HT-29 (cell line): ENCODE results near the gene MPV17L. TPM values are rescaled to one million over a fixed set of nuclear protein-coding genes. Genes with fewer than 3 reads are reported as not detected.
A peak's percentile ranks its signal among the peaks of the same experiment; 100 is the strongest.
"Not testable (repeated sequence)": the region's sequence is repeated elsewhere in the genome, so short reads cannot be mapped to it uniquely, and the experiment has no call there.

ENCODE experiments used
- DNase-seq: peaks from one replicate; pipeline ENCODE4 v3.0.0-alpha.2; 2015; ENCODE audit warnings: low spot score
- total RNA-seq: library from RNA; depleted of rRNA; stranded (reverse); fragments of >200 nt; shearing (Covaris generic); gene quantifications from 2 replicates; pipeline ENCODE4 v1.2.3, GENCODE V29; 2014; rRNA removed

MPV17L gene
- total RNA-seq, result not detected in 2 replicates

DNA sequence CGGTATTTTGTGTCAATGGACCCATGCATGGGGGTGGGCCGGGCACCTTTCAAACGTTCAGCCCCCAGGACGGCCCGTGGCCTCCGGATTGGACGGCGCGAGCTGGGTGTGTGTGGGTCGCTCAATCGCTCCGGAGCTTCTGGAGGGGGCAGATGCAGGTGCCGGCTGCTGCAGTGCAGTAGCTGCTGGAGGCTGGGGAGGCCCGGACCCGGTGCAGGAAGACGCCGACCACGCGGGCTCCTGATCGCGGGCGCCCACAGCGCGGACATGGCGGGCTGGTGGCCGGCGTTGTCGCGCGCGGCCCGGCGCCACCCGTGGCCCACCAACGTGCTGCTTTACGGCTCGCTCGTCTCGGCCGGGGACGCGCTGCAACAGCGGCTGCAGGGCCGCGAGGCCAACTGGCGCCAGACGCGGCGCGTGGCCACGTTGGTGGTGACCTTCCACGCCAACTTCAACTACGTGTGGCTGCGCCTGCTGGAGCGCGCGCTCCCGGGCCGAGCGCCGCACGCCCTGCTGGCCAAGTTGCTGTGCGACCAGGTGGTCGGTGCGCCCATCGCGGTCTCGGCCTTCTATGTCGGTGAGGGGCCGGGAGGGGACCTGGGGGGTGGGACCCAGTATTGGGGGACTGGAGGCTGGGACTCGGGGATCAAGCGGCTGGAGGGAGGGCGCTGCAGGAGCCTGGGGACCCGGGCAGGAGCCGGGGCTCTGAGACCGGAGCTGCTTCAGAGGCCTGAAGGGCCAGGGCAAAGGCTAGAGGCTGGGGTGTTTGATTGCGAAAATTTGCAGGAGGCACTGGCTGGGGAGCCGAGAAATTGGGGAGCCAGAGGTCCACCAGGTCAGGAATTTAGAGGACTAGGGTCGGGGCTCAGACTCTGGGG is at the start of gene MPV17L:
Gene MPV17L (plus strand): TSS at position 124 of the 878 bp plus-strand sequence. CDS start 144 bp downstream, at position 268.
- DNase-seq, result not testable (repeated sequence)

DNA sequence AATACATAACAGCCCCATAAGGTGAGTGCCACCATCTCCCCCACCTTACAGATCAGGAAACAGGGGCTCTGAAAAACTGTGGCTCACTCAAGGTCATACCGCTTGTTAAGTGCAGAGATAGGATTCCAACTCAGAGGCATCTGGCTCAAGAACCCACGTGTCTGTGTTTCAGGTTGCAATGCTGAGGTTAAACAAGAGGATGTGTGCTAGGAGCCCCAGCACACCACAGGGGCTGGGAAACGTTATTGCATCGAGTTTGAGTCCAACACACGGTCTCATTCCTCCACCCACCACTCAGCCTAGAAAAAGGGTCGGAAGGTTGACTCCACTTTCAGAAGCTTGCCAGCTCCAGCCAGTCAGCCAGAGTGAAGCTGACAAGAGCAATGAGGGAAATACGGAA is 46.8 kb upstream of the MPV17L start:
- not testable (repeated sequence) for DNase-seq

DNA sequence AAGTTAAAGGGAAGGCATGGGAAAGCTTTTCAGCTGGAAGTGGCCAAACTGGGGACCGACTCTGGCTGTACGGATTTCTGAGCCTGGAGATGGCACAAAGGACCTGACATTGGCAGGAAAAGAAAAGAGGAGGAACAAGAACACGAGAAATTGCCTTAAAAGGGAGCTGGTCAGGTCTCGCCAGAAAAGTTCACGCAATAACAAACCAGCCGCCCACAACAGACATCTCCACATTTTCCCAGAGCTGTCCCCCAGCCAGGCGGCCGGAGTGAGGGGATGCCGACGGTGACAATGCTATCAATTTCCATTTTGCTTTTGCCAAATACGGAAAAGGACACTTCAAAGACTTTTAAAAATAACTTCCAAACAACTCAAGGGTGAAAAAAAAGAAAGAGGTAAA is 44.3 kb upstream of the MPV17L start:
- not testable (repeated sequence) for DNase-seq

DNA sequence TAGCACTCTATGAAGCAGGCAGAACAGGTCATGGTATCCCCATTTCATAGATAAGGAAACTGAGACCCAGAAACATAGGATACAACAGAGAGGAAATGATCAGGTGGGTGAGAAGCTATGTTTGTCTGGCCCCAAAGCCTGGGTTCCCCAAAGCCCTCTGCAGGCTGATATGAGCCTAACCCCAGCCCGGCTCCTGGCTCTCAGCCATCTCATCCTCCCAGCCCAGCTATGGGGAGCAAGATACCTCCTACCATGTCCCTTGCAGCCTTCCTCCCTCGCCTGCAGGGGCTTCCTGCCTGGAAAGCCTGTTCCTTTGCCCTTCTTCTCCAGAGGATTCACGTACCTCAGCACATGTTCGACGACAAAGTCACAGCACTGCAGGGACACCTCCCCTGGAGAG is 43.8 kb upstream of the MPV17L start:
- not testable (repeated sequence) for DNase-seq

DNA sequence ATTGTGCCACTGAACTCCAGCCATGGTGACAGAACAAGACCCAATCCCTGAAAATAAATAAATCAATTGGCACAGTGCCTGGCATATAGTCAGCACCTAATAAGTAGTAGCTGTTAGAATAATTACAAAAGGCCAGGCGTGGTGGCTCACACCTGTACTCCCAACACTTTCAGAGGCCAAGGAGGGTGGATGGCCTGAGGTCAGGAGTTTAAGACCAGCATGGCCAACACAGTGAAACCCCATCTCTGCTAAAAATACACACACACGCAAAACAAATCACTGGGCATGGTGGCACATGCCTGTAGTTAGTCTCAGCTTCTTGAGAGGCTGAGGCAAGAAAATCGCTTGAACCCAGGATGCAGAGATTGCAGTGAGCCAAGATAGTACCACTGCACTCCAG is 42.7 kb upstream of the MPV17L start:
- not testable (repeated sequence) for DNase-seq

DNA sequence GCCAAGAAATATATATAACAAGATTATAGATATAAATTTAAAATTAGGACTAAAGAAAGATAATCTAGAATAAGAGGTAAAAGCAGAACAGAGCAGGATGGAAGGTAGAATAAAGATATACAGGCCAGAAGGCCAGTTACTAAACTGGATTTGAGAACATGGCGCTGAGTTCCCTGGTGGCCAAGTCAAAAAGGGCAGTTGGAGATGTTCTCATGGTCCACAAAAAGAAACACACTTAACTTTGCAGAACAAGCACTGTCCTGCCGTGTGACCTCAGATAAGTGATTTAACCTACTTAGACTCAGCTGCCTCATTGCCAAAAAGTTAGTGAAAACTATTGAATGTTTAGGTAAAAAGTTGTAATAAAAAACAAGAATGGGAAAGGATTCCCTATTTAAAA is 40.7 kb upstream of the MPV17L start:
- not testable (repeated sequence) for DNase-seq

DNA sequence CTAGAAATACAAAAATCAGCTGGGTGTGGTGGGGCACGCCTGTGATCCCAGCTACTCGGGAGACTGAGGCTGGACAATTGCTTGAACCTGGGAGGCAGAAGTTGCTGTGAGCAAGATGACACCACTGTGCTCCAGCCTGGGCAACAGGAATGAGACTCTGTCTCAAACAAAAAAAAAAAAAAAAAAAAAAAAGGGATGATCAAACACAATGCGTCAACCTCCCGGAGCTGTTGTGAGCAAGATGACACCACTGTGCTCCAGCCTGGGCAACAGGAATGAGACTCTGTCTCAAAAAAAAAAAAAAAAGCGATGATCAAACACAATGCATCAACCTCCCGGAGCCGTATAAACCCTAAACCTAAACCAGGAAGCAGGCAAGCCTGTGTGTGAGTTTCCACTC is 38.1 kb upstream of the MPV17L start:
- DNase-seq, result not testable (repeated sequence)

DNA sequence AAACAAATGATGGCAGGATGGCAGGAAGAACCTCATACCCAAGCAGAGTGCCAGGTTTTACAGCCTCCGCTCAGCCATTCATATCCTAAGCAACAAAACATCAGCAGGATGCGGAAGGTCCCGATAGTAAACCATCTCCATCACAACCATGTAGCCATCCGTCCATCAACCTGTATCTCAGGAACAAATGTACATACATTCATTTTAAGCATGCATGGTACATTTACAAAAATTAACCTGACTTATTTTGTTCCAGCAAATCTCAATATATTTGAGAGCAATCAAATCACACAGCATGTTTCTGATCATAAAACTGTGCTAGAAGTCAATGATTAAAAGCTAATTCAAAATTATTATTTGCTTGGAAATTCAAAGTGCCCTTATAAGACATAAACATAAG is 17.4 kb upstream of the MPV17L start, which contains the start of gene NPIPA5:
Gene NPIPA5 (minus strand): TSS at position 101 of the 400 bp plus-strand sequence. CDS start 0 bp downstream, at position 101.
- not testable (repeated sequence) for DNase-seq

DNA sequence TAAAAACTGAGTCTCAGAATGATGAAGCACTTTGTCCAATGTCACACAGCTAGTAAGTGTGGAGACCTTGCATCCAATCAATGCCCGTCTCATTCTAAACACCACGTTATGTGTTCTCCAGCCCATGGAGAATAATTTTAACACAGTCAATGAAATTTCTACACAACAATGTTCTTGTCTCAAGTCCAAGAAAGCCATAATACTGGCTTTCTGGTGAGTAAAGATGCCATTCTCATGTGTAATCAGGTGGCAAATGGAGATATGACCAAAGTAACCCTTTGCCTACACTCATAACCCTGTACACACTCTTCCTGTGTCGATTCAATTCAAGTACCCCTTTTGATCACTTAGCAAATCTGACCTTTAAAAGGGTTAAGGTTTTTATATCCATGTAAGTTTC is 12.7 kb upstream of the MPV17L start:
- DNase-seq, result peak; percentile 16

DNA sequence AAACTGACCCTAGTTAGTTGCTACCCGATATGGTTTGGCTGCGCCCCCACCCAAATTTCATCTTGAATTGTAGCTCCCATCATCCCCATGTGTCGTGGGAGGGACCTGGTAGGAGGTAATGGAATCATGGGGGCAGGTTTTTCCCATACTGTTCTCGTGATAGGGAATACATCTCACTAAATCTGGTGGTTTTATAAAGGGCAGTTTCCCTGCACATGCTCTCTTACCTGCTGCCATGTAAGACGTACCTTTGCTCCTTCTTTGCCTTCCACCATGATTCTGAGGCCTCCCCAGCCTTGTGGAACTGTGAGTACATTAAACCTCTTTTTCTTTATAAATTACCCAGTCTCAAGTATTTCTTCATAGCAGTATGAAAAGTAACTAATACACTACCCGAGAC is 7.5 kb upstream of the MPV17L start:
- not testable (repeated sequence) for DNase-seq

DNA sequence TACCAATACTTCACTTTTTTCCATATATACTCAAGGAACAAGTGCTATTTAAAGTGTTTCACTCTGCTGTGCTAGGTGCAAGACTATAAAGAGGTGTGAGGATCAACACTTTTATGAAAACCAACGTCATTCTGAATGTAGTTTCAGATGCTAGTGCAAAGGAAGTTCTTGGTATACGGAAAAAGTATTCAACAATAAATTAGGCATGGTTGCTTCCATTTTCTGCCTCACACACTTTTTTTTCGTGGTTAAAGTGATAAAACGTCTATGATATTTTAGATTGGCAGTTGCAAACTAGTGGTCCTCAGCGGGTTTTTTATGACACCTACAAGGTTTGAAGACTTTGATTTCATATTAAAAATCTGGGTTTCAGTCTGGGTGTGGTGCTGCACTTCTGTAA is 5.6 kb upstream of the MPV17L start:
- not testable (repeated sequence) for DNase-seq

DNA sequence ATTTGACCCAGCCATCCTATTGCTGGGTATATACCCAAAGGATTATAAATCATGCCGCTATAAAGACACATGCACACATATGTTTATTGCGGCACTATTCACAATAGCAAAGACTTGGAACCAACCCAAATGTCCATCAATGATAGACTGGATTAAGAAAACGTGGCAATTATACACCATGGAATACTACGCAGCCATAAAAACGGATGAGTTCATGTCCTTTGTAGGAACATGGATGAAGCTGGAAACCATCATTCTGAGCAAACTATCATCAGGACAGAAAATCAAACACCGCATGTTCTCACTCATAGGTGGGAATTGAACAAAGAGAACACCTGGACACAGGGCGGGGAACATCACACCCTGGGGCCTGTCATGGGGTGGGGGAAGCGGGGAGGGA is 2.5 kb upstream of the MPV17L start:
- DNase-seq, result not testable (repeated sequence)

DNA sequence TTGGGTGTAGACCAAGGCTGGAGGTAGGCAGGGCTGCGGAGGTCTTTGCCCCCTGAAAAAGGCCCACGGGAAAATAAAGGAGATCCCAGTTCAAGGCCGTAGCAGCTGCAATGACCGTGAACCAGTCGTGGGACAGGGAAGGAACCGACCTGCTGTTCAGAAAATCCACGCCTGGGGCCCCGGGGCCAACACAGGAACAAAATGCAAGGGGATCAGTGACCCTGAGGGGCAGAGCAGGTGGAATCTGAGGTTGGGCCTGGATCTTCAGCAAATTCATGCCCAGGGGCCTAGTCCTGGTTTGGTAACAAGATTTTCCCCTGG is 915 bp downstream of the MPV17L start:
- not testable (repeated sequence) for DNase-seq

DNA sequence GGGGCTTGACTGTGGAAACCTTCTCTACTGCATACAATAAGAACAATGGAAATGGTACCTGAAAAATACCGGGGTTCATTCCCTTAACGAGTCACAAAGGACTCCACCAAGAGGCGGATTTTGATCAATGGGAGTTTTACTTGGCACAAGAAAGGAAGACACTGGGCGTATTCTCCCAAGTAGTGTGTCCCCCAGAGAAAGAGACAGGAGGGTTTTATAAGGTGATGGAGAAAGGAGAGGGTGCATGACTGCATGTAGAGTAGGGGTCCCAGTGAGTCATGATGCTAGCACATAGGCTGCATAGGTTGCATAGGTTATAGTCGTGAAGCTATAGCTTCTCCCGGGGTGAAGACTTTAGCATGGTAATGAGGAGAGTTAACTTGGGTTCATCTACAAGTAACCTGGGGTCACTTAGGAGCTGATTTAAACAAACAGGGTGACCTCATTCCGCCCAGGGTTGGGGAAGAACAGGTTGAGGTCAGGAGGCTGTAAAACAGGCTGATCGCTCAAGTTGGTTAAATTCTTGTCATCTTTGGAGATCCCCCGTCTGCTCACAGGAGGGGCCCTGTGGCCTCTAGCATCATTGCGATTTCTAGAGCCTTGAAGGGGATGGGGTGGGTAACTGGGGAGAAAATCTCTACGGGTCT is 1.5 kb downstream of the MPV17L start:
- DNase-seq, result no peak

DNA sequence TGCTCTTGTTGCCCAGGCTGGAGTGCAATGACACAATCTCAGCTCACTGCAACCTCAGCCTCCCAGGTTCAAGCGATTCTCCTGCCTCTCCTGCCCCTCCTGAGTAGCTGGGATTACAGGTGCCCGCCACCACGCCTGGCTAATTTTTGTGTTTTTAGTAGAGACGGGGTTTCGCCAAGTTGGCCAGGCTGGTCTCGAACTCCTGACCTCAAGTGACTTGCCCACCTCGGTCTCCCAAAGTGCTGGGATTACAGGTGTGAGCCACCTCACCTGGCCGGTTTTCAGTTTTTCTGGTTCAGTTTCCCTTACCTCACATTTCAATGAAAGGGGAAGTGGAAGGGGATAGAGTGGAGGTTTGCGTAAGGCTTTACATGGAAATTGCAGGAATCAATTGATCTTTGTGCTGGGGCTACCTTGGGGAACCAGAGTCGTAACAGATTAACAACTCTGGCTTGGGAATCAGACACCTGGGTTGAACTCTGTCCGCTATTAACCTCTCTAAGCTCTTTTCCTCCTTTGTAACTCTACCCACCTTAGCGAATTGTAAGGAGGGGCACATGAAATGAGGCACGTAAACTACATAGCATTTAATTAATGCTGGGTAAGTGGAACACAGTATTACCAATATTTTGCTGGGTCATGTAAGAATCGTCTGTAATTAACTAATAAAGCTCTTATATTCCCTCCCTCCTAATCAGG is 3.2 kb downstream of the MPV17L start:
- DNase-seq, result peak; percentile 30

DNA sequence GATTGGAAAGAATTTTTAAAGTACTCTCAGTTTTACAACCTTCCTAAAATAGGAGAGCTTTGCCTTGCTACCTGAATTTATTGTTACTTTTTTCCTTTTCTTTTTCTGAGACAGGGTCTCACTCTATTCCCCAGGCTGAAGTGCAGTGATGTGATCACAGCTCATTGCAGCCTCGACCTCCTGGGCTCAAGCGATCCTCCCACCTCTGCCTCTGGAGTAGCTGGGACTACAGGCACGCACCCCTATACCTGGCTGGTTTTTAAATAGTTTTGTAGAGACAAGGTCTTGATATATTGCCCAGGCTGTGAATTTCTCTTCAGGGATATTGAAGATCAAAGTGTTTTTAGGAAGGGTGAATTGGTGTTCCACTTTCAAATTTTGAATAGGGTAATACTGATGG is 3.8 kb downstream of the MPV17L start:
- DNase-seq, result no peak

DNA sequence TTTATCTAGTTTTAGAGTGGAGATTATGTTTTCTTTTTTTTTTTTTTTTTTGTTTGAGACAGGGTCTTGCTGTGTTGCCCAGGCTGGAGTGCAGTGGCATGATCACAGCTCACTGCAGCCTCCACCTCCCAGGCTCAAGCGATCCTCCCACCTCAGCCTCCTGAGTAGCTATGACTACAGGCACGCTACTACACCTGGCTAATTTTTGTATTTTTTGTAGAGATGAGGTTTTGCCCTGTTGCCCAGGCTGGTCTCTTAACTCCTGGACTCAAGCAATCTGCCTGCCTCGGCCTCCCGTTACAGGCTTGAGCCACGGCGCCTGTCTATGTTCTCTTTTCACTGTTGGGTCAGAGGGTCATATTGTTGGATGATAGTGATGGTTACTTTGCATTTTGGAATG is 4.8 kb downstream of the MPV17L start:
- DNase-seq, result not testable (repeated sequence)

DNA sequence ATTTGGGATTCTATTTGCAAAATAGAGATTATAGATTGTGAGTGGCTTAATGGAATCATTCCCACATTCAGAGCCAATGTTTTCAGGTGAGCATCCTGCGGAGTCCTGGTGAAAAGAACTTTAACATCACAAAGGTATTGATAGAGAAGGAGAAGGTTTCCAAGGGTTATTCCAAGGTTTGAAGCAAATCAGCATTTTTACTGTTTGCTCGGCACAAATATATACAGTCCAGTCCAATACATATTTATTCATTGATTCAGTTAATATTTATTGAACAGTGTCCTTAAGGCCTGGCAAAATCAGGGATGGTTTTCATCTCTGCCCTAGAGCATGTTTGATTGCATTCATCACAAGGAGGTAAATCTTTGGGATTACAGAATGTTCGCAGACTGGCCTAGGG is 6.4 kb downstream of the MPV17L start:
- DNase-seq, result no peak

DNA sequence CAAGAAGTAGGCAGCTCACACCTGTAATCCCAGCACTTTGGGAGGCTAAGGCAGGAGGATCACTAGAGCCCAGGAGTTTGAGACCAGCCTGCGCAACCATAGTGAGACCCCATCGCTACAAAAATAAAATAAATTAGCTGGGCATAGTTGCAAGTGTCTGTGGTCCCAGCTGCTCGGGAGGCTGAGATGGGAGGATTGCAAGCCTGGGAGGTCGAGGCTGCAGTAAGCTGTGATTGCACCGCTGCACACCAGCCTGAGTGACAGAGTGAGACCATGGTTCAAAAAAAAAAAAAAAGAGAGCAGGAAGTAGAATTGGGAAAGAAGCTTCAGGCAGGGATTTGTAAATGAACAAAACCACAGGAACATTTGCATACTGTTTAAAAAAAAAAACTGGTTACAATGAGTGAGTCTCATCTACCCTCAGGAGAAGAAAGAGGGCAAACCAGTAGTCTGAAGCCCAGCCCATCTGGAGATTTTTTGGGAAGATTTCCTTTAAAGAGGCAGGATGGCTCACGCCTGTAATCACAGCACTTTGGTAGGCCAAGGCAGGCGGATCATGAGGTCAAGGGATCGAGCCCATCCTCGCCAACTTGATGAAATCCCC is 7.9 kb downstream of the MPV17L start:
- DNase-seq, result no peak

DNA sequence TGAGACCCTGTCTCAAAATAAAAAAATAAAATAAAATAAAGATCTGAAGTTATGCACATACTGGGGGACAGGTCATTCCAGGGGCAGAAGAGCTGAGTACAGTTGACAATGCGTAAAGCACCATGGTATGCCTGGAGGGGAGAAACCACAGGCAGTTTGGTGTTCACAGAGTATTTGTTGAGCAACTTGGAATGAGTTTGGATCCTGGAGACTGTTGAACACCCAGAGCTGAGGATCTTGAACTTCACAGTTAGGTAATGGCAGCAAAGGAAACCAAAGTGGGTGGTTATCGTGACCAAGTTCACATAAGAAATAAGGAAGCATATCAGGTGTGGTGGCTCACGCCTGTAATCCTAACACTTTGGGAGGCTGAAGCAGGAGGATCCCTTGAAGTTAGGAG is 8.5 kb downstream of the MPV17L start:
- DNase-seq, result not testable (repeated sequence)

DNA sequence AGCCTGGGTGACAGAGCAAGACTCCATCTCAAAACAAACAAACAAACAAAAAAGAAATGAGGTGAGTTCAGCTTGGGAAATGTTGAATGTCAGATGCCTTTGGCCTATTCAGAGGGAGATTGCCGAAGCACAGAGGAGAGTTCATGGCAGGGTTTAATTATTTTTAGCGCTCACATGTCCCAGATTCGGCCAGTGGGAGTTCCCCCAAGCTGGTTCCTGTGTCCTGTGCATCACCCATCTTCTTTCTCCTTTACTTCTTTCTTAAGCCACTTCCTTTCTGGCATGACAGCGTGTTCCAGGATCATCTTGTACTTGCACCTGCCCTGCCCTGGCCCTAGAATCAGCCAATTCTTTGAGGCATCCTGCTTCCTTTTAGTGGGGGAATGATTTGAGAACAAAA is 9.2 kb downstream of the MPV17L start:
- DNase-seq, result no peak

DNA sequence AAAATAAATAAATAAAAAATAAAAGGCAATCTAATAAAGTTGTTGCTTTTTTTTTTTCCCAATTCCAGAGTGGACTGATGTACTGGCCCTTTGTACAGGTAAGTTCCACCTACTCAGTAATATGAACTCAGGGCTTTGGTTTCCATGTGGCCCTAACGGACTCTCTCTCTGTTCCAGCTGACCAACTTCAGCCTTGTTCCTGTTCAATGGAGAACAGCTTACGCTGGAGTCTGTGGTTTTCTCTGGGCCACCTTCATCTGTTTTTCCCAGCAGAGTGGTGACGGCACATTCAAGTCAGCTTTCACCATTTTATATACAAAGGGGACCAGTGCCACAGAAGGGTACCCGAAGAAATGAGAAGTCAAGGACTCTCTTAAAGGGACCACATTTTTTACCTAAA is 12.2 kb downstream of the MPV17L start:
- DNase-seq, result not testable (repeated sequence)
